Fibroblast of skin of left biceps (primary cell): ENCODE results near the gene PIK3R5.
"Not testable (repeated sequence)": the region's sequence is repeated elsewhere in the genome, so short reads cannot be mapped to it uniquely, and the experiment has no call there.

ENCODE experiments used
- DNase-seq, 2 experiments: peaks; one replicate each; pipeline ENCODE4 v3.0.0-alpha.2; 2013; ENCODE audit warnings: low read depth in 2 of 2

The PIK3R5 gene

DNA sequence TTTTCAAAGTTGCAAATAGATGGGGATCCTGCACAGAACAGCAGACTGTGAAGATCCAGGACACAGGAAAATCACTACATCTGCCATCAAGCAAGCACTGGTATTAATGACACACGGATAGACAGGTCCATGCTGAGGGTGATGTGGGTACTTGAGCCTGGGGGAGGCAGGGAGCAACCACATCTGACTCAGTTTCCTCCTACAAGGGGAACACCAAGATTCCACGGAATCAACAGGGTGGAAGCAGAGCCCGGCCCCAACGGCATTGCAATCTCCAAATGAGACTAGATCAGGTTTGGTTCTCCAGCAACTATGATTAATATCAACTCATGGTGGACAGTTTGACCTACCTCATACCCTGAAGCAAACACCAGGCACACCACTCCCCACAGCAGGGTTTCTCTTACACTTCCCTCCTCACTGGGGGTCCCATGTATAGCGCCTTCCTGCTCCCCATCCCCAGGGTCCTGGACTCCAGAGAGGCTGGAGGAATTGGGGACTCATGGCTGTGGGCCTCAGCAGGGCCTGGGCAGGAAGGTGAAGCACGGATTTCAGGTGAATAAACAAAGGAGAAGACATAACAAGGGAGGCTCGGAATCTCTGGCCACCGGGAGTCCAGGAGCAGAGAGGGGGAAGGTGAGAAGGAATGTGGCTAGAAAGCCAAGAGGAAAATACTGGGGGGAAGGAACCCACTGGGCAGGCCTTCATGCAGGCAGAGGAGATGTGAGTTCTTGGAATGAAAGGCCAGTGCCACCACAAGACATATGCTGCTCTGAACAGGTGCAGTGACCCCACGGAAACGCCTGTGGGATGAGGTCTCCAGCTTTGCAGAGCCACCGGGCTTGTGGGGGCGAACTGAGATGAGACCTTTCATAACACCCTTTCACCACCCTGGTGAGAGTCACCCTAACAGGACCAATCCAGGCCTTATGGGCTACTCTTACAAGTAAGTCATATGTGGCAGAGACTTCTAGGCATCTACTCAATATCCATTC lies 68.6 kb downstream of the PIK3R5 start:
- no peak for DNase-seq

DNA sequence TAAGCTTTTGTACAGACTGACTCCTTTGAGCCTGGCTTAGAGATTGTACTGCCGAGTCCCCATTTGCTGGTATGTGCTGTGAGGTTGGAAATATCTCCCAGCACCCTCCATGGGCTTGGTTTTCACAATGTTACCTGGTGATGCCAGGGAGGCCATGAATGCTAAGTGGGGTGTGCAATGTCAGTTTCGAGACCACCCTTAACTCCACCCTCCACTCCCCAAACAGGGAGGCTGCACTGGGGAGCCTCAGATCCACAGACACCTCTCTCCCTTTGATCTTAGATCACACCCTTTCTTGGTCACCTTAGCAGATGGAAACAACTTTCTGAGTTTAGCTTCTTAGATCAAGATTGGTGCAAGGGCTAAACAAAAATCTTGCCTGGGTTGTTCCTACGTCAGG lies 69.4 kb downstream of the PIK3R5 start:
- DNase-seq = no peak

DNA sequence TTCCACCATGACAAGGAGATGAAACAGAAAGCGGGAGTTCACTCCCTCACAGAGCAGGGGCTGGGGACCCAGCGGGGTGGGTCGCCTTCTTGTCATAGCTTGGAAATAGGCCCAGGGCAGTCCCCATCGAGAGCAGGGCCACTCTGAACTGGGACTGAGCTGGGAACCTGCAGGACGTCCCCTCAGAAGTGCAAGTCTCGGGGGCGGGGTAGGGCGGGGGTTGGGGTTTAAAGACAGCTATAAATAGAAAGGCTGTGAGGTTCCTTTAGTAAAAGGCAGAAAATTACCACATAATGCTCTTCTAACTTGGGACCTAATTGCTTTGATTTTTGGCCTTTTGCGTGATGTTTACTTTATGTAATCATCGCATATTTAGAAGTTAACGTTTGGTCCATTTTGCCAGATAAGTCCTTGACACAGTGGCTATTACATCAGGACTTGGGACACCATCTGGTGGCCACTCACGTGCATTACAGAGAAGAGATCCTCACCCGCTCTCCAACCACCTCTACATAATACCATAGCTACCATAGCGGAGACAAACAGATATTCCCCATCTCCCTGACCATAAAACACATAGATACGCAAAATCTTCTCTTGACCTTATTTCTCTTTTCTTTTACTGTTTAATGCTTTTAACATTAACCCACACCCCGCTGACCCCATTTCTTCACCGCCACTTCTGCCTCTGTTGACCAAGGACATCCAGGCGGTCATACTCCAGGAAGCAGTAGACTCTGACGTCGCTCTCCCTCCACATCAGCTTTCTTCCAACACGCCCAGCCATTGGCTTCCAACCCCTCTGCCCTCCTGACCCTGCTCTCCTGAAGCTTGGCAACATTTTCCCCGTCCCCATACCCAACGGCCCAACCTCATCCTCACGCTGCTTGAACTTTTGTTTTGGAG lies 70.6 kb downstream of the PIK3R5 start:
- peak; percentile 35 to 36 for DNase-seq

DNA sequence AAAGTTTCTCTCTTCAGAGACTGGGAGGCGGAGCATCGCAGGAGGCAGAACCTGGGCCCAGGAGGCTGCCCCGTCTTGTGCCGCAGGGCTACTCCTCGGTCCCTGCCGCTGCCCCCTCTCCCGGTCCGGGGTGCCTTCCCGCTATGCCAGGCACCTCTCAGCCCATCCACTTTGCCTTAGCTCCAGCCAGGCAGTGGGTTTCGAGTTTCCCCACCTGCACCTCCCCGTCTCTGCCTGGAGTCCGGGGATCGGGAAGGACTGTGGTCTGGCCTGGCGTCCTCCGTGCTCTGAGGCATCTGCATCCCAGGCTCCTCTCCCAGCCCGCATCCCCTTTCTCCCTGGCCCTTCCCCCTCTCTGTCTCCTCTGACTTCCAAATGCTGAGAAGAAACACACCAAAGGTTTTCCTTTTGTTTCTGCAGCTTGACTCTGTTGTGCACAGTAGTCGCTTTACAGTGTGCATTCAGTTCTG lies 71.3 kb downstream of the PIK3R5 start:
- no peak for DNase-seq

DNA sequence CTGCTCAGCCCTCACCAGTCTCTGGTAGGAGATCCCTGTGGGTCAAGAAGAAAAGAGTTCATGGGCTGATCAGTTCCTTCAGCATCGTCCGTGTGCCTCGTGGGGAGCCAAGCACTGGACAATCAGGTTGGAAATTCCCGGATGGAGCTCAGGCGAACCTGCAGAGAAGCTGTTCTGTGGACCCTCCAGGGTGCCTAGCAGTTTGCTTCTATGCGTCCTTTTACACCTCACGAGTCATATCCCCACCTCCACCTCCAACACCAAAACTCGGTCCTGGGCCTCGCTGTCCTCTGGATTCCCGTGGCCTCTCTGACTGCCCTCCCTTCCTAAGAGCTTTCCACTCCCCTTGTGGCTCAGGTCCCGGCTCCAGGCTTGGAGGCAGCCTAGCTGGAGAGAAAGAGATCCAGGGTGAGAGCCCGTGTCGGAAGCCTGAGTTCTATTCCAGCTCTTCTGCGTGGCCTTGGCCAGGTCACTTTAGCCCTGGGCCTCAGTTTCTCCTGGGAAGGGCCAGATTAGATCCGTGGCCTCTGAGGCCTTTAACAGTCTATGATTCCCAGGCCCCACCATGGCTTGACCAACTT lies 71.8 kb downstream of the PIK3R5 start:
- DNase-seq = no peak

DNA sequence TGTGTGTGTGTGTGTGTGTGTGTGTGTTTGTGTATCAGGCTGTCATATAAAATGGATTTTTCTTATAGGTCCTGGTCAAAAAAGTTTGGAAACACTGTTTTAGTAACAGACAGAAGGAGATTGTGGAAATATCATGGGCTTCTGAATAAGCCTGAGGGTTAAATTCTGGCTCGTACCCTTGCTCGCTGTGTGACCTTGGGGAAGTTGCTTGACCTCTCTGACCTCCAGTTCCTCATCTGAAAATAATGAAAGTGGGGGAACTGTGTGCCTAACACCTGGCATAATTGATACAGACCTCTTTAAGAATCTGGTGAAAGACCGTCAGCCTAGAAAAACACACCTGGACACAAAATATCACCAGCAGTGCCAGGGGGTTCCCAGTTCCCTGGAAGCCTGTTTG lies 72.4 kb downstream of the PIK3R5 start:
- no peak for DNase-seq

DNA sequence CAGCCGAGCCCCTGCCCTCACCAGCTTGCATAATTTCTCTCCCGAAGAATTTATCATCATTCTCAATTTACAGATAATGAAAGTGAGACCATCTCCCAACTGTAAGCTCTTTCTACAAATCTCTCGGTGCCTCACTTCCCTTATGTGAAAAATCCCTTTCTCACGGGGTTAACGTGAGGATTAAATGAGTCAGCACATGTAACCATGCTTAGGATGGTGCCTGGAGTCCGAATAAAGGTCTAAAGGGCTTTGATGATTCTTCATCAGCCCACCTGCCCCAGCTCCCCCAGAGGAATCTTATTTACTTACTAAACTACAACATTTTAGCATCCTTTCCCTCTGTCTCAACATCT lies 73.2 kb downstream of the PIK3R5 start:
- no peak for DNase-seq

DNA sequence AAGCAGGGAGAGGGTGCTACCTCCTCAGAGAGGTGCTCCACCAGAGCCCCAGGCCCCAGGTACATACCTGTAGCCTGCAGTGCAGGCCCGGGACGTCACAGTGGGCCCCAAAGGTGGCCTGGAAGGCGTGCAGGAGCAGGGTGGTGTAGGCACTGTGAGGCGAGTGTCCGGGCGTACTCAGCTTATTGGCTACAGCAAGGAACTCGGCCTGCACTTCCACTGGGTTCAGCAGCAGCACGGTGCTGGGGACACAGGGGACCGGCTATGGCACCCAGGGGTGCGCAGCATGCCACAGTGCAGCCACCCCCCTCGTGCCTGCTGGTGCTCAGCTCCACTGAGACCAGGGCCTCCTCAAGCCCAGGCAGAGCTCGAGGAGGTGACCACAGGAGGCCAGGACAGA lies 74.8 kb downstream of the PIK3R5 start:
- no peak for DNase-seq

DNA sequence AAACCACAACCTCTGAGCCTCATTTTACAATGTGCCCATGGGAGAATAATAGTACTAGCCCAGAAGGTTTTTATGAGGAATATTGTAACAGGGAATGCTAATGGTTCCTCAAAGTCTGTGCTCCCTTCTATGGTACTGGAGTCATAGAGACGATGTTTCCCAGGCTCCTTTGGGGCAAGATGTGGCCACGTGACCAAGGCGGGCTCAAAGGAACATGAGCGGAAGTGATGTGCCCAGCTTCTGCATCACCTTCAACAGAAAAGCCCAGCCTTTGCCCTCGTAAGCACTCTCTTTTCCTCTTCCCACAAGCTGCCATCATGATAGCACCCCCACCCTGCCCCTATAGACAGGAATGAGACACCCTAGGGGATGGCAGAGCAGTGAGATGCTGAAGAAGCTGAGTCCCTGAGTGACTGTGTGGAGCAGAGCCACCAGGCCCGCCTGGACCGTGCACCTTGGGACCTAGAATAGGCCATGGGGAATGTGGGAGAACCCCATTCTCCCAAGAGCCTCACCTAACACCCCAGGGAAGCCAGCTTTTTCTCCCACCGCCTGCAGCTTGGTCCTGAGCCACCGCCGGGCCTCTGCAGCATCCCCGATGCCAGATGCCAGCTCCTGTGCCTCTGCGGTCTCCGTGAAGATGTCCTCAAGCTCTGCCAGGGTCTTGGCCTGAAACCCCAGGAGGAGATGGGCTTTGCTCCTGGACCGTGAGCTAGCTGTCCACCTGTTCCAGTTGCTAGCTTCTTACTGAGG lies 75.9 kb downstream of the PIK3R5 start:
- no peak for DNase-seq

DNA sequence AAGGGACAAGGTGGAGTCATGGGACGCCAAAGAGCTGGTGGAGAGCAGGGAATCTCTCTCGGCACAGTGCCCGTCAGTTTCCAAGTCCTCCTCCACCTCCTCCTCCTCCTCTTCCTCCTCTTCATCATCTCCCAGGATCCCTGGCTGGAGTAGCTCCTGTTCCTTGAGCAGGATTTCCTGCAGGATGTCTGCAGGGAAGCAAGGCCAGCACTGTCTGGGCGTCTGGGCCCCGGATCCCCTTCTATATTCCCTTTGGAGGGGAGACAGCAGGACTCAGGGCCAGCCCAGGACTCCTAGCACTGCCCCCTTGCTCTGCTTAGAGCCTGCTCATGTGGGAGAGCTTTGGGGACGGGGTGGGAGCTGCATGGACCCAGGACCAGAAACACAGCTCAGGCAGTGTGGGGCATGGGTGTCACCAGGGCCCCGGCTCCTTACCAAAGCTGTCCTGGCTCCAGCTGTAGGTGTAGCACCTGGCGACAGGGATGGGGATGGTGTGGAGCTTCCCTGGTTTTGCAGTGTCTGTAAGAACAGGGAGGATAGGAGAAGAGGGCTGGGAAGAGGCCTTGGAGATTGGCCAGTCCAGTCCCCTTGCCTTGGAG lies 76.7 kb downstream of the PIK3R5 start:
- DNase-seq = no peak

DNA sequence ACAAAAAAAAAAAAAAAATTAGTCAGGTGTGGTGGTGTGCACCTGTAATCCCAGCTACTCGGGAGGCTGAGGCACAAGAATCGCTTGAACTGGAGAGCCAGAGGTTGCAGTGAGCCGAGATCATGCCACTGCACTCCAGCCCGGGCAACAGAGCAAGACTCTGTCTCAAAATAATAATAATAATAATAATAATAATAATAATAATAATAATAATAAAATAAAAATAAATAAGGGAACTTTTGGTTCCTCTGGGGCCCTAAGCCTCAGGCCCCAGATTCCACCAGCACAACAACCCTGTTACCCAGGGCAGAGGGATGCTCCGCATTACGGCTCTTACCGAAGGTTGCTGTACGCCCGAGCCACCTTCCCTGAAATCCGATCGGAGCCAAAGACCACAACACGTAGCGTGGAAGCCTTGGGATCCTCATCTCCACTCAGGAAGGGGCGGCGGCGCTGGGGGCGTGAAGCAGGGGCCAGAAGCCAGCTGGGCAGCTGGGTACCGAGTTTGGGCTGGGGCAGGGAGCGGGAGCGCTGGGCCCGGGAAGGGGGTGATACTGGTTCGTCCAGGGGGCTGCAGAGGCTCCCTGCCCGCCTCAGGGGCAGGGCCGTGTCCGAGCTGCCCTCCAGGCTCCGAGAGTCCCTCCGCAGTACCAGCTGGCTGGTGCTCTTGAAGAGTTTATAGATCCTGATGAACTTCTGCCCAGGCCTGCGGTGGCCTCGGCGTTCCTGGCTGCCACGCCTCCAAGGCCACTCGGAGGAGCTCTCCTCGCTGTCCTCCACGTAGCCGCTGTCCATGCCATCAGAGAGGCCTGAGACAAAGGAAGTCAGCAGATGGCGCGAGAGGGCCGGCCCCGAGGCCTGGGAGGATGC lies 77.4 kb downstream of the PIK3R5 start:
- DNase-seq = no peak

DNA sequence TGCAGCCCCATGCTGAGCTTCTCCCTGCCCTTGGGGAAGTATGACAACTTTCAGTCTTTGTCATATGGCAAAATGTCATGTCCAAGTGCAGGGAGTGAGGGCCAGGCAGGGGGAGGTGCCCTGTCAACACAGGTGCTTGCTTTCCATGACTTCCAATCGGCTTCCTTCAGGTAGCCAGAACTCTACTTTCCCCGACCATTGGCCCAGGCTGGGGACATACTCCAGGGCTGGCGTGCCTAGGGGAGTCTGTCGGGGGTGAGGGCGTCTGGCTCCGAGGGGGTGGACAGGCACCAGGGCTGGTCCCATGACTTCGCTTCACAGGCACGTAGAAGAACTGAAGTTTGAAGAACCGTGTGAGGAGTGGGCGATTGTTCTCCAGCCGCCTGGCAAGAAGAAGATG lies 78.2 kb downstream of the PIK3R5 start:
- no peak for DNase-seq

DNA sequence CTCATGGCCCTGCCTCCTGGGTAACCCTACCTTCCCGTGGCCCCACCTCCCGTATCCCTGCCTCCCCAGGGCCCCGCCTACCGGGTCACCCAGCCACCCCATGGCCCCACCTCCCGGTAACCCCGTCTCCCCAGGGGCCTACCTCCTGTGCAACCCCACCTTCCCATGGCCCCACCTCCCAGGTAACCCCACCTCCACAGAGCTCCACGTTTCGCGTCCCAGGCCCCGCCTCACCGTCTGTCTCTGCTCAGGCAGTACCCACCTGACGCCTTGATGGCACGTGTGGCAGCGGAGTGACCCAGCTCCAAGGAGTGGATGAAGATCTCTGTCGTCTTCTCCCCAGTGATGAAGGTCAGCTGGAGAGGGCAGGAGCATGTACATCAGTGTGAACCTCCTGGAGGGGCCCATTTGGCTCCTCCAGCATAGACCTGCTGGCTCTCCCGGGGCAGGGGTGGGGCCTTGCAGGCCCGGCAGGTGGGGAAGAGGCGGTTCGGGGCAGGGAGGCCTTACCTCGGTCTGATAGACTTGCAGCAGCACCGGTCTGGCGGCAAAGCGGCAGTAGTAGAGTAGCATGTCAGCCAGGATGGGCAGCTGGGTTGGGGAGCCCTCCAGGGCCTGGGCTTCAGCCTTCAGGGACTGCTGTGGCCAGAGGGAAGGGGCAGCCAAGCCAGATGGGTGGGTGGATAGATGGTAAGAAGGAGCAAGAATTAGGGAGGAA lies 79.4 kb downstream of the PIK3R5 start:
- DNase-seq = no peak

DNA sequence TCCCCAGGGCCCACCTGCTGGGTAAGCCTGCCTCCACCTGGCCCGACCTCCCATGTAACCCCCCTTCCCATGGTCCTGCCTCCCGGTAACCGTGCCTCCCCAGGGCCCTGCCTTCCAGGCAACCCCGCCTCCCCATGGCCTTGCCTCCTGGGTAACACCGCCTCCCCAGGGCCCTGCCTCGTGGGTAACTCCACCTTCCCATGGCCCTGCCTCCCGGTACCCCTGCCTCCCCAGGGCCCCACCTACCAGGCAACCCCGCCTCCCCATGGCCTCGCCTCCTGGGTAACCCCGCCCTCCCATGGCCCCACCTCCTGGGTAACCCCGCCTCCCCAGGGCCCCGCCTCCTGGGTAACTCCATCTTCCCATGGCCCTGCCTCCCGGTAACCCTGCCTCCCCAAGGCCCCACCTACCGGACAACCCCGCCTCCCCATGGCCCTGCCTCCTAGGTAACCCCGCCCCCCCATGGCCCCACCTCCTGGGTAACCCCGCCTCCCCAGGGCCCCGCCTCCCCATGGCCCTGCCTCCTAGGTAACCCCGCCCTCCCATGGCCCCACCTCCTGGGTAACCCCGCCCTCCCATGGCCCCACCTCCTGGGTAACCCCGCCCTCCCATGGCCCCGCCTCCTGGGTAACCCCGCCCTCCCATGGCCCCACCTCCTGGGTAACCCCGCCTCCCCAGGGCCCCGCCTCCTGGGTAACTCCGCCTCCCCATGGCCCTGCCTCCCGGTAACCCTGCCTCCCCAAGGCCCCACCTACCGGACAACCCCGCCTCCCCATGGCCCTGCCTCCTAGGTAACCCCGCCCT lies 80.1 kb downstream of the PIK3R5 start:
- DNase-seq = not testable (repeated sequence)

DNA sequence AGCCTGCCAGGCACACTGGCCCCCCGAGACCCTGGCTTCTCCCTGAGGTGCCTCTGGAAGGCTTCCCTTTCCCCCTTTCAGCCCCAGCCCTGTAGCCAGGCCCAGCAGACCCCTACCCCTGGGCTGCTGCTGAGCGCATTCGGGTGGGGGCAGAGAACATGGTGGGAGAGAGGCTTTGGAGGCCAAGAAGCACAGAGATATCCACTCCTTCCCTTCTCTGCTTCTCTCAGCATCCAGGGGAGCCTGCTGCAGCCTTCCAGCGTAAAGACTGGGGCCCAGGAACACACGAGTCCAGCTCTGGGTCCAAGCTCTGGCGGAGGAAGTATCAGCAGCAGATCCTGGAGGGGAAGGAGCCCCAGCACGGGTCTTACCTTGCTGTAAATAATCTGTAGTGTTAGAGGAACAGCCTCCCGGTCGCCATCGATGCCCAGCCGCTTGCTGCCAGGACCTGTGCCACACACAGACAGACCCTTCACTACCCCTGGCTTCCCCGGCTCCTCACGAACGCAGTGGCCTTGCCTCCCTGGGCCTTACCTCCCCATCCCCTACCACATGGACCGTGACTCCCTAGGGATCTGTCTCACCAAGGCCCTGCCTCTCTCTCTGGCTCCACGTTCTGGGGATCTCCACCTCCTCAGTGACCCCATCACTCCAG lies 81.0 kb downstream of the PIK3R5 start:
- no peak for DNase-seq

DNA sequence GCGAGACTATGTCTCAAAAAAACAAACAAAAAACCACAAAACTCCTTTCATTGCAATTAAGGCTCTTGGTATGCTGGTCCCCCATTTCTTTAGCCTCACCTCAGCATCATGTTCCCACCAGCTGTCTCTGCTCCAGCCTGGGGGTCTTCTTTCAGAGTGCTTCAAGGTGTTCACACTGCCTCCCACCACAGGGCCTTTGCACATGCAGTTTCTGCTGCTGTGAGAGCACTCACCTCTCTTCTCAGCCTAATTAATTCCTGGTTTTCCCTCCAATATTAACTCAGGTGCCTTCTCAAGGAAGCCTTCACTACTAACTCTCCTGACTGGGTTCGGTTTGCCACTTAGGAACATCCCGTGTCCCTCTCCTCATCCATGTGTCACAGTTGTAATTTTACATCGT lies 82.2 kb downstream of the PIK3R5 start:
- no peak for DNase-seq

DNA sequence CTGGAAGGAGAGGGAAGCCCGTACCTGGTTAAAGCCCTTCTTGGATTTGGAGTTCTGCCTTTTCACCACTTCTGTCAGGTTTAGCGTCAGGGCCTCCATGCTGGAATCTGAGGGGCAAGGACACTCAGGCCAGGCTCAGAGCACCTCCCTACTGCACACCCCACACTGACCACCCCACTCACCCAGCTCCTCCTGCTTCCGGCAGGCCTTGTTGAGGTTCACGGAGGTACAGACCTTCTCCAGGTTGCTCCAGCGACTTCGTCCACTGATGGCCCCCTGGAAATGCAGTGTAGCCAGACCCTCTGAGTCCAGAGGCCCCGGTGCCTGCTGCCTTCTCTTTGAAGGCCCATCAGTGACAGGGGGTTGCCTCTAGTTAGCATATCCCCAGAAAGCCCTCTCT lies 83.9 kb downstream of the PIK3R5 start:
- no peak for DNase-seq

DNA sequence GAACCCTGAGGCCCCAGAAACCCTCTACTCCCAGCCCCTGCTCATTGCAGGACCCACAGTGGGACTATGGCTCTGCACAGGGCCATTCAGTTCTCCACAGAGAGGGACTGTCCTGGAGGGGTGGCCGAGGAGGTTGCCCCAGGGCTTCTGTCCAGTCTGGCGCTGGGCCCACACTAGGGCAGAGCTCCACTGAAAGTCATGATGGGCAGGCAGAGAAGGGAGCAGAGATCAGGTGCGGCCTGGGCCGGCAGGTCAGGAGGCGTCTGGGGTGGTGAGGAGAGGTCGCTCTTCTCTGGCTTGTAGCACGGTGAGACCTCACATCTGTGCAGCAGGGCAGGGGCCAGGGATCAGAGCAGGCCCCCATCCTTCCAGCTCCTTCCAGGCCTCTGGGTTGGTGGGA lies 85.0 kb downstream of the PIK3R5 start:
- DNase-seq = no peak
